ENCODE data around the gene ITGA11. TPM values are rescaled to one million over a fixed set of nuclear protein-coding genes. Genes with fewer than 3 reads are reported as not detected.

Gene ITGA11
- total RNA-seq, 4 donors from 2014 or later: 2.5 to 8.4 (median 5.6) TPM

DNA sequence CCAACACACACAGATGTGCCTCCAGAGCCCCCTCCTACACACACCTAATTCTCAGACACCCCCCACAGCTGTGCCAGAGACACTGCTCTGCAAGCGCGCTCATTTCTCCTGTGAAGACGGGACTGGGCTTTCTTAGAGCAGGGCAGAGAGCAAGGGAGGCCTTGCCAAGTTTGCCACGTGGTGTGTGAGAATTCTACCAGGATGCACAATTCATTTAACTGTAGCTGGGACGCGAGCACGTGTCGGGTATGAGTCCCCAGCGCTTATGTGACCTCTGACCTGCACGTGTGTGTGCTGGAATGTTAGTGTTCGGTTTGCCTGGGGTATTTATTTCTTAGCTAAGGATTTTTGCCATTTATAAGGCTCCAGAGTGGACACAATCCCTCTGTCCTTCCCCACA lies 117.4 kb downstream of the ITGA11 start:
- TF ChIP-seq, protein P1, sequence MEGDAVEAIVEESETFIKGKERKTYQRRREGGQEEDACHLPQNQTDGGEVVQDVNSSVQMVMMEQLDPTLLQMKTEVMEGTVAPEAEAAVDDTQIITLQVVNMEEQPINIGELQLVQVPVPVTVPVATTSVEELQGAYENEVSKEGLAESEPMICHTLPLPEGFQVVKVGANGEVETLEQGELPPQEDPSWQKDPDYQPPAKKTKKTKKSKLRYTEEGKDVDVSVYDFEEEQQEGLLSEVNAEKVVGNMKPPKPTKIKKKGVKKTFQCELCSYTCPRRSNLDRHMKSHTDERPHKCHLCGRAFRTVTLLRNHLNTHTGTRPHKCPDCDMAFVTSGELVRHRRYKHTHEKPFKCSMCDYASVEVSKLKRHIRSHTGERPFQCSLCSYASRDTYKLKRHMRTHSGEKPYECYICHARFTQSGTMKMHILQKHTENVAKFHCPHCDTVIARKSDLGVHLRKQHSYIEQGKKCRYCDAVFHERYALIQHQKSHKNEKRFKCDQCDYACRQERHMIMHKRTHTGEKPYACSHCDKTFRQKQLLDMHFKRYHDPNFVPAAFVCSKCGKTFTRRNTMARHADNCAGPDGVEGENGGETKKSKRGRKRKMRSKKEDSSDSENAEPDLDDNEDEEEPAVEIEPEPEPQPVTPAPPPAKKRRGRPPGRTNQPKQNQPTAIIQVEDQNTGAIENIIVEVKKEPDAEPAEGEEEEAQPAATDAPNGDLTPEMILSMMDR (IDR thresholded peaks at IDR 0.05; ENCODE audit: low read depth): no peak

- TF ChIP-seq, protein P1 (IDR thresholded peaks at IDR 0.05; ENCODE audit: low read depth): no peak
Observed at GRCh38 chr15:68313501-68314410, 118.2 kb downstream of the ITGA11 start.

DNA sequence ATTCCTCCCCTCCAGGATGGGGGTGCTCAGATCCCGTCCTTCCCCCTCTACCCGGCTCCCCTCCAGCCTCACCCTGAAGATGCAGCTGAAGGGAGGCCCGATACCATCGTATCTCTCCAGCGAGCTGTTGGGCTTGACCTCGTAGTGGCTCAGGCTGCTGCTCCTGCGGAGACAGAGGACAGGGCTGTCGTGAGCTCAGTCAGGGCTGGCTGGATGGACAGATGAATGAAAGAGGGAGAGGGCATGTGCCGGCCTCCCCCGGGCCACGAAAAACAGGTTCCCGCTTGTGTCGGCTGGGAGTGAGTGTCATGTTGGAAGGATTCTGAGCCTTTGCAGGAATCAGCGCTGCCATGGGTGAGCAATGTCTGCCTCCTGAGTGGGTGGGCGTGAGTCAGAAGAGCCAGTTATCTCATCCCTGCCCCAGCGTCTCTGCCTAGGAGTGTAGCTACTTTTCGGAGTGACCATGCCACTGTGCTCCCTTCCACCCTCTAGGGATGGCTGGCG lies 119.2 kb downstream of the ITGA11 start:
- TF ChIP-seq, protein P1 (IDR thresholded peaks at IDR 0.05; ENCODE audit: low read depth): no peak

DNA sequence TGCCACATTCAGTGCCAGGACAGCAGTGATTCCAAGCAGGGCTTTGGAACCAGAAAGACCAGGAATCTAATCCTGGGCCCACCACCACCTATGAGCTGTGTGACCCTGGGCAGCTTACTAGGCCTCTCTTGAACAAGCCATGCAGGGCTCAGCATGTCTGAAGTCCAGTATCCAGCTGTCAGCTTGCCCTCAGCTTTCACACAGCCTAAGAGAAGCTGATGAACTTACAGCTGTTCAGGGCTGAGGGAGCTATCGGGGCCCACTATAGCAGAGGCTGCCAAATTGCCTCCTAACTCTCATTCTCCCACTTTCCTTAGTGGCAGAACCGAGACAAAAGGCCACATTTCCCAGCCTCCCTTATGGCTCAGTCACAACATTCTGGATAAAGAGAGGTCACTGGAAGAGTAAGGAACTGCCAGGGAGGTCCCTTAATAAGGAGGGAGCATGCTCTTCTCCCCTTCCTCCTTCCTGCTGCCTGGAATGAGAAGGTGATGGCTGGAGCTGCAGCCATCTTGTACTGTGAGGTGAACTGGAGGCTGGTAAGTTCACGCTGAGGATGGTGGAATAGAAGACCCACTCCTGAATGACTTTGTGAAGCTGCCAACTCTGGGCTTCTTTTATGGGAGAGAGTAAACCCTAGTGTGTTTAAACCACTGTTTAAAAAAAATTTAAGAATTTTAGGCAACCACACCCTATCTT lies 120.0 kb downstream of the ITGA11 start:
- TF ChIP-seq, protein P1 (IDR thresholded peaks at IDR 0.05; ENCODE audit: low read depth): no peak

GRCh38 chr15:68311464-68311835 lies 120.5 kb downstream of the ITGA11 start:
- TF ChIP-seq, protein P1 (IDR thresholded peaks at IDR 0.05; ENCODE audit: low read depth): no peak

DNA sequence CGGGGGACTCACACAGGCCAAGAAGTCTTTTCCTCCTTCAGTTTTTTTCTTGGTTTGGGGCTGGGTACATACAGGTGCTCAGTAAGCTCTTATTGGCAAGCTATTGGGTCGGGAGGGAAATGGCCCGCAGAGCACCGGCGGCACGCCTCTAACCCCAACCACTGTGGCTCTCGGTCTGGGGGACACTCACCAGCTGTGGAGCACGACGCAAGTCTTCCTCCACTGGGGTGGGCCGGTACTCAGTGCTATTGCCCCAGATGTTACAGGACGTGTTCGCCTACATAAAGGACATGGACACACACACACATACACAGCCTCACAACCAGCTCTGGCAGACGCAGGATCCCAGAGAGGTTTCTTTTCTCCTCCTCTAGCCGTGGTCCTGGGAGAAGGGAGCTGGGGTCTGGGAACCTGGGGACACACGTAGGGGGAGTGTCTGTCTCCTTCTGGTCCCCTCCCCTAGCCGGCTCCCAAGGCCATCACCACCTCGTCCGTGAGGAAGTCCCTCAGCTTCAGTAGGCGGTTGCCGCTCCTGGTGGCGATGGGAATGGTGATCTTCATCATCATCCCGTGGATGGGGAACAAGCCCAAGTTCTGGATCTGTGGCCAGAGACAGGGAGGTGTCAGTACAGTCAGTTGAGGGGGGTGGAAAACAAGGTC lies 121.0 kb downstream of the ITGA11 start:
- TF ChIP-seq, protein P1 (IDR thresholded peaks at IDR 0.05; ENCODE audit: low read depth): no peak
